HepG2 (cell line): ENCODE data around the gene CEBPB. TPM values are rescaled to one million over a fixed set of nuclear protein-coding genes. Genes with fewer than 3 reads are reported as not detected.

Experiments
- ATAD3A ChIP-seq: sonication (generic); formaldehyde crosslinking; IDR thresholded peaks from 2 replicates; pipeline ENCODE4 v1.4.0; 2020; ENCODE audit warnings: missing genetic modification reagents
- ATF7-NPFF ChIP-seq: sonication (generic); formaldehyde crosslinking; IDR thresholded peaks from 2 replicates; pipeline ENCODE4 v1.8.1; 2023; ENCODE audit warnings: mild to moderate bottlenecking, low read depth, missing genetic modification reagents, moderate library complexity
- CCAR2 ChIP-seq: fragments of 200-400 bp; formaldehyde crosslinking; optimal IDR thresholded peaks from 2 replicates; pipeline ENCODE3; 2018; ENCODE audit warnings: low read depth, mild to moderate bottlenecking, low read length, moderate library complexity
- FLYWCH1 ChIP-seq: sonication (generic); formaldehyde crosslinking; IDR thresholded peaks from 2 replicates; pipeline ENCODE4 v1.8.1; 2023; ENCODE audit warnings: mild to moderate bottlenecking, missing genetic modification reagents
- GABPA ChIP-seq, 2 experiments: IDR thresholded peaks; 2 replicates each; pipeline ENCODE4 v1.6.1; 2011 to 2016; ENCODE audit warnings: low read depth in 2 of 2, low read length in 1 of 2, missing biosample characterization in 1 of 2, missing genetic modification characterization in 1 of 2
- KLF16 ChIP-seq, 2 experiments: sonication (generic) in 1 of 2; formaldehyde crosslinking in 1 of 2; IDR thresholded peaks; 2 replicates each; pipeline versions ENCODE4 v1.6.1 to v1.8.0; 2016 to 2023; ENCODE audit warnings: missing genetic modification reagents in 2 of 2, missing compliant biosample characterization in 1 of 2
- NFE2L1 ChIP-seq: sonication (generic); formaldehyde crosslinking; IDR thresholded peaks from 2 replicates; pipeline ENCODE4 v1.4.0; 2020; ENCODE audit warnings: missing genetic modification reagents, mild to moderate bottlenecking, borderline replicate concordance
- POLR2G ChIP-seq: fragments of 200-400 bp; formaldehyde crosslinking; IDR thresholded peaks from 2 replicates; pipeline ENCODE4 v1.6.1; 2018; ENCODE audit warnings: mild to moderate bottlenecking, low read depth, low read length, moderate library complexity
- SAP130 ChIP-seq: IDR thresholded peaks from 2 replicates; pipeline ENCODE4 v1.6.1; 2016; ENCODE audit warnings: low read depth
- SP5 ChIP-seq: IDR thresholded peaks from 2 replicates; pipeline ENCODE4 v1.6.1; 2016; ENCODE audit warnings: low read depth, borderline replicate concordance
- SUZ12 ChIP-seq: fragments of 150-350 bp; IDR thresholded peaks from 2 replicates; pipeline ENCODE4 v1.6.1; 2014; ENCODE audit warnings: low read depth, low read length
- TOE1 ChIP-seq: sonication (generic); formaldehyde crosslinking; IDR thresholded peaks from 2 replicates; pipeline ENCODE4 v1.4.0; 2020; ENCODE audit warnings: mild to moderate bottlenecking, missing genetic modification reagents
- ZBTB7A ChIP-seq: sonication (generic); formaldehyde crosslinking; IDR thresholded peaks from 2 replicates; pipeline ENCODE4 v1.8.0; 2022; ENCODE audit warnings: mild to moderate bottlenecking, missing genetic modification reagents
- ZMYM2 ChIP-seq: sonication (generic); formaldehyde crosslinking; IDR thresholded peaks from 2 replicates; pipeline ENCODE4 v1.8.0; 2022; ENCODE audit warnings: mild to moderate bottlenecking, missing genetic modification reagents
- ZNF251 ChIP-seq: sonication (generic); formaldehyde crosslinking; IDR thresholded peaks from 2 replicates; pipeline ENCODE4 v1.9.0; 2021; ENCODE audit warnings: mild to moderate bottlenecking, missing genetic modification reagents
- ZNF546 ChIP-seq: sonication (generic); formaldehyde crosslinking; conservative IDR thresholded peaks from 2 replicates; pipeline ENCODE4 v1.8.1; 2023; ENCODE audit warnings: mild to moderate bottlenecking, missing genetic modification reagents
- ZNF589 ChIP-seq: sonication (generic); formaldehyde crosslinking; conservative IDR thresholded peaks from 2 replicates; pipeline ENCODE4 v1.8.0; 2022; ENCODE audit warnings: mild to moderate bottlenecking, moderate library complexity, missing genetic modification reagents
- ZSCAN20 ChIP-seq: sonication (generic); formaldehyde crosslinking; IDR thresholded peaks from 2 replicates; pipeline ENCODE4 v1.4.0; 2020; ENCODE audit warnings: missing genetic modification reagents, mild to moderate bottlenecking, borderline replicate concordance
- polyA plus RNA-seq, 8 experiments: library from polyadenylated mRNA; depleted of rRNA in 3 of 8; stranded (reverse) in 7 of 8; unstranded in 1 of 8; fragments of >200 nt; fragmentation: Illumina TruSeq in 4 of 8; extraction: Trizol in 4 of 8; gene quantifications; 2 replicates each; pipeline versions ENCODE4 v1.2.1 to v1.2.3, GENCODE V29; 2011 to 2016; ENCODE audit warnings: low read depth in 4 of 8, missing spikeins in 1 of 8, mixed read lengths in 1 of 8; ENCODE audit not compliant: insufficient read depth in 1 of 8
- total RNA-seq, 5 experiments: library from RNA; depleted of rRNA; stranded (reverse); fragments of >200 nt; fragmentation: Illumina TruSeq; extraction: Trizol; gene quantifications; 2 replicates each; pipeline ENCODE4 v1.2.3, GENCODE V29; 2016; ENCODE audit warnings: low read depth in 1 of 5
- TF ChIP-seq, protein P1 (sequence below): sonication (generic); formaldehyde crosslinking; IDR thresholded peaks from 2 replicates; pipeline ENCODE4 v1.4.0; 2020; ENCODE audit warnings: missing genetic modification reagents
- TF ChIP-seq, protein P2 (sequence below): IDR thresholded peaks from 2 replicates; pipeline ENCODE4 v1.6.1; 2016; ENCODE audit warnings: missing biosample characterization, missing genetic modification reagents, low read depth
- TF ChIP-seq, protein P3 (sequence below): fragments of 450-650 bp; IDR thresholded peaks from 2 replicates; pipeline ENCODE4 v1.6.1; 2016
- TF ChIP-seq, protein P4 (sequence below): sonication (generic); formaldehyde crosslinking; IDR thresholded peaks from 2 replicates; pipeline ENCODE4 v1.5.0; 2020; ENCODE audit warnings: mild to moderate bottlenecking, missing genetic modification reagents

Gene CEBPB
- total and polyA plus RNA-seq, 2 of the 13 experiments (the other 11 are each of a cell fraction or from before 2014, with no cell fraction given): 18.5 to 28.2 TPM

DNA sequence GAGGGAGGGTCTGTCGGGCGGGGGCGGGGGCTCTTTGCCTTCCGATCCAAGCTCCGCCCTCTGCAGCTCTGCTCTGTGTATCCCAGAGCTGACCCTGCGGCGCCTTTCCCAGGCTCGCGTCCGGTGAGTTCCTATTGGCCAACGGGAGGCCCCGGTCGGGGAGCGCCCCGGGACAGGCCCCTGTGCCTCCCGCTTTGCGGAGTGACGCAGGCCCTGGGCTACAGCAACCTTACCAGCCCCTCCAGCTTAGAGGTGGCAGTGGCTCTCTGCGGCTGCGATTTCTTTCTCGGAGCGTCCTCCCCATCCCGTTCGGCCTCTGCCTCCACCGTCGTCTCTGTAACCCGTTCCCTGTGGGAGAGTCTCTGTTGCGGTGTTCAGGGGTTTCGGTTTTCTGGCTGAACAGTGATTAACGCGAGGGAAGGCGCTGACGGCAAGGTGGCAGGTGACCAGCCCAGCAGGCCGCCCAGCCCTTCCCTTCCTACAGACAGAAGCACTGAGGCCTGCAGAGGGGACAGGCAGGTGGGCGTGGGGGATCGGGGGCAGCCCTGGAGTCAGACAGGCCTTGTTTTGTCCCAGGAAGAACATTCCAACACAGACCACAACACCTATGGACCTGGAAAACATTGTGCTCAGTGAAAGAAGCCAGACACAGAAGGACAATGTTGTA, 18.1 kb upstream of the CEBPB start (continued):
- peak; percentile 65; the same call in 1 of the 2 replicates for TF ChIP-seq ATF7-NPFF
- TF ChIP-seq, protein P1, sequence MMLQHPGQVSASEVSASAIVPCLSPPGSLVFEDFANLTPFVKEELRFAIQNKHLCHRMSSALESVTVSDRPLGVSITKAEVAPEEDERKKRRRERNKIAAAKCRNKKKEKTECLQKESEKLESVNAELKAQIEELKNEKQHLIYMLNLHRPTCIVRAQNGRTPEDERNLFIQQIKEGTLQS (CRISPR knock-in tag): peak; percentile 62; the same call in 1 of the 2 replicates
- peak; percentile 71 to 97; a peak in 2 of 4 replicates for TF ChIP-seq KLF16 (CRISPR knock-in tag; IDR thresholded peaks at IDR 0.05)
- no peak for TF ChIP-seq ZNF589 (CRISPR knock-in tag)
- peak; percentile 18; the same call in 1 of the 2 replicates for TF ChIP-seq SP5 (CRISPR knock-in tag)
- TF ChIP-seq NFE2L1 (CRISPR knock-in tag): peak; percentile 72; the same call in 1 of the 2 replicates
- peak; percentile 88 for TF ChIP-seq ATAD3A (CRISPR knock-in tag)
- TF ChIP-seq, protein P2, sequence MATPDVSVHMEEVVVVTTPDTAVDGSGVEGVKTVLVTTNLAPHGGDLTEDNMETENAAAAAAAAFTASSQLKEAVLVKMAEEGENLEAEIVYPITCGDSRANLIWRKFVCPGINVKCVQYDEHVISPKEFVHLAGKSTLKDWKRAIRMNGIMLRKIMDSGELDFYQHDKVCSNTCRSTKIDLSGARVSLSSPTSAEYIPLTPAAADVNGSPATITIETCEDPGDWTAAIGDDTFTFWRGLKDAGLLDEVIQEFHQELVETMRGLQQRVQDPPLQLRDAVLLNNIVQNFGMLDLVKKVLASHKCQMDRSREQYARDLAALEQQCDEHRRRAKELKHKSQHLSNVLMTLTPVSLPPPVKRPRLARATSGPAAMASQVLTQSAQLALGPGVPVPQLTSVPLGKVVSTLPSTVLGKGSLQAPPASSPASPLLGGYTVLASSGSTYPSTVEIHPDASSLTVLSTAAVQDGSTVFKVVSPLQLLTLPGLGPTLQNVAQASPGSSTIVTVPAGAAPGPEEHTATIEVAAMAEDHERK (CRISPR knock-in tag): peak; percentile 40; the same call in 1 of the 2 replicates
- peak; percentile 68 for TF ChIP-seq ZBTB7A (CRISPR knock-in tag)
- TF ChIP-seq, protein P3, sequence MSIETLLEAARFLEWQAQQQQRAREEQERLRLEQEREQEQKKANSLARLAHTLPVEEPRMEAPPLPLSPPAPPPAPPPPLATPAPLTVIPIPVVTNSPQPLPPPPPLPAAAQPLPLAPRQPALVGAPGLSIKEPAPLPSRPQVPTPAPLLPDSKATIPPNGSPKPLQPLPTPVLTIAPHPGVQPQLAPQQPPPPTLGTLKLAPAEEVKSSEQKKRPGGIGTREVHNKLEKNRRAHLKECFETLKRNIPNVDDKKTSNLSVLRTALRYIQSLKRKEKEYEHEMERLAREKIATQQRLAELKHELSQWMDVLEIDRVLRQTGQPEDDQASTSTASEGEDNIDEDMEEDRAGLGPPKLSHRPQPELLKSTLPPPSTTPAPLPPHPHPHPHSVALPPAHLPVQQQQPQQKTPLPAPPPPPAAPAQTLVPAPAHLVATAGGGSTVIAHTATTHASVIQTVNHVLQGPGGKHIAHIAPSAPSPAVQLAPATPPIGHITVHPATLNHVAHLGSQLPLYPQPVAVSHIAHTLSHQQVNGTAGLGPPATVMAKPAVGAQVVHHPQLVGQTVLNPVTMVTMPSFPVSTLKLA: no peak
- peak; percentile 95; the same call in 1 of the 2 replicates for TF ChIP-seq ZNF251 (CRISPR knock-in tag)
- 0 out of 2 replicates have a peak, but pooled peaks have one; percentile 80 for TF ChIP-seq FLYWCH1
- peak; percentile 97 for TF ChIP-seq ZSCAN20 (CRISPR knock-in tag)
- TF ChIP-seq ZNF546 (CRISPR knock-in tag): no peak
- TF ChIP-seq GABPA (IDR thresholded peaks at IDR 0.05; ENCODE audit: low read depth, low read length): no peak
- TF ChIP-seq GABPA (CRISPR knock-in tag; IDR thresholded peaks at IDR 0.05; ENCODE audit: low read depth): peak; percentile 27; the same call in 1 of the 2 replicates
- TF ChIP-seq, protein P4, sequence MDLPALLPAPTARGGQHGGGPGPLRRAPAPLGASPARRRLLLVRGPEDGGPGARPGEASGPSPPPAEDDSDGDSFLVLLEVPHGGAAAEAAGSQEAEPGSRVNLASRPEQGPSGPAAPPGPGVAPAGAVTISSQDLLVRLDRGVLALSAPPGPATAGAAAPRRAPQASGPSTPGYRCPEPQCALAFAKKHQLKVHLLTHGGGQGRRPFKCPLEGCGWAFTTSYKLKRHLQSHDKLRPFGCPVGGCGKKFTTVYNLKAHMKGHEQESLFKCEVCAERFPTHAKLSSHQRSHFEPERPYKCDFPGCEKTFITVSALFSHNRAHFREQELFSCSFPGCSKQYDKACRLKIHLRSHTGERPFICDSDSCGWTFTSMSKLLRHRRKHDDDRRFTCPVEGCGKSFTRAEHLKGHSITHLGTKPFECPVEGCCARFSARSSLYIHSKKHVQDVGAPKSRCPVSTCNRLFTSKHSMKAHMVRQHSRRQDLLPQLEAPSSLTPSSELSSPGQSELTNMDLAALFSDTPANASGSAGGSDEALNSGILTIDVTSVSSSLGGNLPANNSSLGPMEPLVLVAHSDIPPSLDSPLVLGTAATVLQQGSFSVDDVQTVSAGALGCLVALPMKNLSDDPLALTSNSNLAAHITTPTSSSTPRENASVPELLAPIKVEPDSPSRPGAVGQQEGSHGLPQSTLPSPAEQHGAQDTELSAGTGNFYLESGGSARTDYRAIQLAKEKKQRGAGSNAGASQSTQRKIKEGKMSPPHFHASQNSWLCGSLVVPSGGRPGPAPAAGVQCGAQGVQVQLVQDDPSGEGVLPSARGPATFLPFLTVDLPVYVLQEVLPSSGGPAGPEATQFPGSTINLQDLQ (CRISPR knock-in tag): peak; percentile 64; the same call in 1 of the 2 replicates
- no peak for TF ChIP-seq ZMYM2 (CRISPR knock-in tag)
- peak; percentile 98 for TF ChIP-seq SAP130
- peak; percentile 58; the same call in 1 of the 2 replicates for TF ChIP-seq TOE1
- peak; percentile 95 for TF ChIP-seq POLR2G
- no peak for TF ChIP-seq SUZ12
- TF ChIP-seq CCAR2: no peak
